ENCODE data around the gene RNF214.

DNA sequence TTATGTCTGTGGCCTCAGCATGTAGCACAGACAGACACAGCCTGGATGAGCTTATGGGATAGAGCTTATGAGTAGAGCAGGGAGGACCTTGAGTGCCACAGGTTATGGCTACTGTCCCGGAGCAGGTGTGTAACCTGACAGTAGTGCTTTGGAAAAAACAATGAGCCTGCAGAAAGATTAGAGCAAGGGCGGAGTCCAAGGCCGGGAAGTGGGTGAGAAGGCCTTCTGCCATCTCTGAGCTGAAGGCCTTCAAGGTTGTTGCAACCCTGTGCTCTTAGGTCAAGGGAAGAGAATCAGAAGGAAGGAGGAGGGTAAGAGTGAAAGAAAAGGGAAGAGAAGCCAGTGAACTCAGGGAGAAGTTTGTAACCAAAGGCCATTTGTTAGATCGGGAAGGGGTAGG, 37.2 kb upstream of the RNF214 start:
- TF ChIP-seq ZNF565 (CRISPR knock-in tag; conservative IDR thresholded peaks at IDR 0.05; ENCODE audit: low read depth) = no peak
- TF ChIP-seq, protein P1, sequence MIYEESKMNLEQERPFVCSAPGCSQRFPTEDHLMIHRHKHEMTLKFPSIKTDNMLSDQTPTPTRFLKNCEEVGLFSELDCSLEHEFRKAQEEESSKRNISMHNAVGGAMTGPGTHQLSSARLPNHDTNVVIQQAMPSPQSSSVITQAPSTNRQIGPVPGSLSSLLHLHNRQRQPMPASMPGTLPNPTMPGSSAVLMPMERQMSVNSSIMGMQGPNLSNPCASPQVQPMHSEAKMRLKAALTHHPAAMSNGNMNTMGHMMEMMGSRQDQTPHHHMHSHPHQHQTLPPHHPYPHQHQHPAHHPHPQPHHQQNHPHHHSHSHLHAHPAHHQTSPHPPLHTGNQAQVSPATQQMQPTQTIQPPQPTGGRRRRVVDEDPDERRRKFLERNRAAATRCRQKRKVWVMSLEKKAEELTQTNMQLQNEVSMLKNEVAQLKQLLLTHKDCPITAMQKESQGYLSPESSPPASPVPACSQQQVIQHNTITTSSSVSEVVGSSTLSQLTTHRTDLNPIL (CRISPR knock-in tag; IDR thresholded peaks at IDR 0.05; ENCODE audit: low read depth) = no peak
- TF ChIP-seq PPARA (CRISPR knock-in tag; IDR thresholded peaks at IDR 0.05; ENCODE audit: borderline replicate concordance) = no peak
- TF ChIP-seq ZNF8 (CRISPR knock-in tag; IDR thresholded peaks at IDR 0.05) = no peak
- TF ChIP-seq SNAI2 (CRISPR knock-in tag; IDR thresholded peaks at IDR 0.05) = no peak
- TF ChIP-seq TOX (CRISPR knock-in tag; IDR thresholded peaks at IDR 0.05; ENCODE audit: borderline replicate concordance) = no peak
- TF ChIP-seq, protein P2, sequence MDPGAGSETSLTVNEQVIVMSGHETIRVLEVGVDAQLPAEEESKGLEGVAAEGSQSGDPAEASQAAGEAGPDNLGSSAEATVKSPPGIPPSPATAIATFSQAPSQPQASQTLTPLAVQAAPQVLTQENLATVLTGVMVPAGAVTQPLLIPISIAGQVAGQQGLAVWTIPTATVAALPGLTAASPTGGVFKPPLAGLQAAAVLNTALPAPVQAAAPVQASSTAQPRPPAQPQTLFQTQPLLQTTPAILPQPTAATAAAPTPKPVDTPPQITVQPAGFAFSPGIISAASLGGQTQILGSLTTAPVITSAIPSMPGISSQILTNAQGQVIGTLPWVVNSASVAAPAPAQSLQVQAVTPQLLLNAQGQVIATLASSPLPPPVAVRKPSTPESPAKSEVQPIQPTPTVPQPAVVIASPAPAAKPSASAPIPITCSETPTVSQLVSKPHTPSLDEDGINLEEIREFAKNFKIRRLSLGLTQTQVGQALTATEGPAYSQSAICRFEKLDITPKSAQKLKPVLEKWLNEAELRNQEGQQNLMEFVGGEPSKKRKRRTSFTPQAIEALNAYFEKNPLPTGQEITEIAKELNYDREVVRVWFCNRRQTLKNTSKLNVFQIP (CRISPR knock-in tag; IDR thresholded peaks at IDR 0.05; ENCODE audit: borderline replicate concordance, low read depth) = no peak
- TF ChIP-seq GLIS3 (CRISPR knock-in tag; IDR thresholded peaks at IDR 0.05) = no peak
- no peak for TF ChIP-seq ZC3H10 (CRISPR knock-in tag; IDR thresholded peaks at IDR 0.05)
- no peak for TF ChIP-seq RARB (CRISPR knock-in tag; IDR thresholded peaks at IDR 0.05)
- TF ChIP-seq ZFP30 (CRISPR knock-in tag; IDR thresholded peaks at IDR 0.05) = no peak
- TF ChIP-seq ZFP3 (CRISPR knock-in tag; IDR thresholded peaks at IDR 0.05) = no peak
- TF ChIP-seq CSDC2 (CRISPR knock-in tag; IDR thresholded peaks at IDR 0.05) = no peak
- no peak for TF ChIP-seq ARNTL (CRISPR knock-in tag; IDR thresholded peaks at IDR 0.05; ENCODE audit: borderline replicate concordance, low read depth)

All from SK-N-SH treated with all-trans-retinoic acid at 6 μM for 48 hours (cell line).